ENCODE data around the gene CKAP4. TPM values are rescaled to one million over a fixed set of nuclear protein-coding genes. Genes with fewer than 3 reads are reported as not detected.
A peak's percentile ranks its signal among the peaks of the same experiment; 100 is the strongest.

Gene CKAP4
- total and polyA plus RNA-seq, 4 donors: 15.3 to 82.6 (median 65.2) TPM

GRCh38 chr12:106245767-106246166 is 2.1 kb downstream of the CKAP4 start:
- TF ChIP-seq CTCF (IDR thresholded peaks at IDR 0.05; ENCODE audit: control extremely low read depth, extremely low read depth): no peak
- Histone ChIP-seq H3K9me3 (ENCODE audit: control insufficient read depth in 4 of 4, insufficient read depth in 3 of 4, low read length in 3 of 4) (no peaks in the 10 kb centered on the region), H3K4me3 (no peak overlapping the region), H3K36me3 (ENCODE audit: control insufficient read depth in 4 of 4, insufficient read depth in 4 of 4, low read length in 4 of 4) (peaks cover 2 to 18% (median 6%) of the 10 kb centered on the region in 4 donors), H3K4me1 (ENCODE audit: control insufficient read depth in 5 of 5, insufficient read depth in 5 of 5, low read length in 5 of 5) (peaks cover 0 to 32% (median 10%) of the 10 kb centered on the region in 5 donors), H3K27ac (ENCODE audit: low read depth in 1 of 2, low read length in 1 of 2) (peak overlapping the region; percentile 89 to 99), H3K27me3 (ENCODE audit: control insufficient read depth in 3 of 3, insufficient read depth in 3 of 3, low read length in 2 of 3) (no peaks in the 10 kb centered on the region), H3K9ac (ENCODE audit: insufficient read depth in 1 of 2, low read length in 2 of 2) (peak overlapping the region in 1 of 2 donors; percentile 88)
- WGBS, 2 donors: 27 to 65% methylated on average over 12 of the region's 12 CpGs
- ATAC-seq (ENCODE audit: insufficient read depth, low FRiP score): peak; percentile 28
- DNase-seq: peak; percentile 30 to 60 (median 43)

- Histone ChIP-seq H3K4me3 (no peak overlapping the region), H3K36me3 (ENCODE audit: control insufficient read depth in 4 of 4, insufficient read depth in 4 of 4, low read length in 4 of 4) (peaks cover 11 to 32% (median 15%) of the 10 kb centered on the region in 4 donors), H3K9ac (ENCODE audit: insufficient read depth in 1 of 2, low read length in 2 of 2) (no peak overlapping the region), H3K27ac (ENCODE audit: low read depth in 1 of 2, low read length in 1 of 2) (peak overlapping the region in 1 of 2 donors; percentile 15), H3K27me3 (ENCODE audit: control insufficient read depth in 3 of 3, insufficient read depth in 3 of 3, low read length in 2 of 3) (no peaks in the 10 kb centered on the region), H3K9me3 (ENCODE audit: control insufficient read depth in 4 of 4, insufficient read depth in 3 of 4, low read length in 3 of 4) (no peaks in the 10 kb centered on the region), H3K4me1 (ENCODE audit: control insufficient read depth in 5 of 5, insufficient read depth in 5 of 5, low read length in 5 of 5) (peaks cover 0 to 24% (median 10%) of the 10 kb centered on the region in 5 donors)
- DNase-seq (no peak), ATAC-seq (ENCODE audit: insufficient read depth, low FRiP score) (no peak)
- no peak for TF ChIP-seq CTCF (IDR thresholded peaks at IDR 0.05; ENCODE audit: control extremely low read depth, extremely low read depth)
These were observed 4.2 kb downstream of the CKAP4 start for GRCh38 chr12:106243620-106244019.

- no peak for DNase-seq
- peaks cover 0 to 11% (median 5%) of the 10 kb centered on the region in 5 donors for H3K4me1 ChIP-seq (ENCODE audit: control insufficient read depth in 5 of 5, insufficient read depth in 5 of 5, low read length in 5 of 5)
- ATAC-seq (ENCODE audit: insufficient read depth, low FRiP score): no peak
- no peak overlapping the region for H3K27ac ChIP-seq (ENCODE audit: low read depth in 1 of 2, low read length in 1 of 2)
- peaks cover 11 to 37% (median 21%) of the 10 kb centered on the region in 4 donors for H3K36me3 ChIP-seq (ENCODE audit: control insufficient read depth in 4 of 4, insufficient read depth in 4 of 4, low read length in 4 of 4)
- no peak overlapping the region for H3K4me3 ChIP-seq
- H3K9ac ChIP-seq (ENCODE audit: insufficient read depth in 1 of 2, low read length in 2 of 2): no peak overlapping the region
- no peaks in the 10 kb centered on the region for H3K9me3 ChIP-seq (ENCODE audit: control insufficient read depth in 4 of 4, insufficient read depth in 3 of 4, low read length in 3 of 4)
- H3K27me3 ChIP-seq (ENCODE audit: control insufficient read depth in 3 of 3, insufficient read depth in 3 of 3, low read length in 2 of 3): no peaks in the 10 kb centered on the region
- TF ChIP-seq CTCF (IDR thresholded peaks at IDR 0.05; ENCODE audit: control extremely low read depth, extremely low read depth): no peak
These were observed 7.0 kb downstream of the CKAP4 start for GRCh38 chr12:106240821-106241220.

- Histone ChIP-seq H3K4me3 (no peak overlapping the region), H3K9me3 (ENCODE audit: control insufficient read depth in 4 of 4, insufficient read depth in 3 of 4, low read length in 3 of 4) (no peaks in the 10 kb centered on the region), H3K27ac (ENCODE audit: low read depth in 1 of 2, low read length in 1 of 2) (no peak overlapping the region), H3K4me1 (ENCODE audit: control insufficient read depth in 5 of 5, insufficient read depth in 5 of 5, low read length in 5 of 5) (peaks cover 0 to 3% (median 1%) of the 10 kb centered on the region in 5 donors), H3K9ac (ENCODE audit: insufficient read depth in 1 of 2, low read length in 2 of 2) (no peak overlapping the region), H3K27me3 (ENCODE audit: control insufficient read depth in 3 of 3, insufficient read depth in 3 of 3, low read length in 2 of 3) (no peaks in the 10 kb centered on the region), H3K36me3 (ENCODE audit: control insufficient read depth in 4 of 4, insufficient read depth in 4 of 4, low read length in 4 of 4) (peaks cover 11 to 37% (median 23%) of the 10 kb centered on the region in 4 donors)
- no peak for ATAC-seq (ENCODE audit: insufficient read depth, low FRiP score)
- DNase-seq: no peak
- no peak for TF ChIP-seq CTCF (IDR thresholded peaks at IDR 0.05; ENCODE audit: control extremely low read depth, extremely low read depth)
- WGBS, 2 donors: 96 to 99% methylated on average over 12 of the region's 12 CpGs
These were observed 7.9 kb downstream of the CKAP4 start for GRCh38 chr12:106239951-106240335.

Data from lung (tissue), 12 donors.